GM12801 (cell line): ENCODE results near the gene ISCA1.

ENCODE experiments used
- TF ChIP-seq, protein P1 (sequence below): IDR thresholded peaks from one replicate; pipeline ENCODE4 v1.5.1; 2011; ENCODE audit warnings: control low read depth; ENCODE audit not compliant: insufficient read length; ENCODE audit errors: extremely low read depth

Gene ISCA1

DNA sequence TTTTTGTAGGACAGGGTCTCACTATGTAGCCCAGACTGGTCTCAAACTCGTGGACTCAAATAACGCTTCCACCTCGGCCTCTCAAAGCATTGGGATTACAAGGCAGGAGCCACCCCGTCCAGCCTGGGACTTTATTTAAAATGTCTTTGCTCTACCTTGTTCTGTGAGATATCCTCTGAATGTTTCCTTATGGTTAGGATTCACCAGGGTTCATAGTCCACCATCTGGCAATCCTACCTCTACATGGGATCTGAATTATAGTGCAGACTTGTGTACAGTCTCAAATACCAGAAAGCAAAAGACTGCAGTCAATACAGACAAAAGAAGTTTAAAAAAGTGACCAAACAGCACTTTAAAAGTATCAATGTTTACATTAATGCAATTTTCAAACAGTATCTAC lies 10.1 kb downstream of the ISCA1 start:
- TF ChIP-seq, protein P1, sequence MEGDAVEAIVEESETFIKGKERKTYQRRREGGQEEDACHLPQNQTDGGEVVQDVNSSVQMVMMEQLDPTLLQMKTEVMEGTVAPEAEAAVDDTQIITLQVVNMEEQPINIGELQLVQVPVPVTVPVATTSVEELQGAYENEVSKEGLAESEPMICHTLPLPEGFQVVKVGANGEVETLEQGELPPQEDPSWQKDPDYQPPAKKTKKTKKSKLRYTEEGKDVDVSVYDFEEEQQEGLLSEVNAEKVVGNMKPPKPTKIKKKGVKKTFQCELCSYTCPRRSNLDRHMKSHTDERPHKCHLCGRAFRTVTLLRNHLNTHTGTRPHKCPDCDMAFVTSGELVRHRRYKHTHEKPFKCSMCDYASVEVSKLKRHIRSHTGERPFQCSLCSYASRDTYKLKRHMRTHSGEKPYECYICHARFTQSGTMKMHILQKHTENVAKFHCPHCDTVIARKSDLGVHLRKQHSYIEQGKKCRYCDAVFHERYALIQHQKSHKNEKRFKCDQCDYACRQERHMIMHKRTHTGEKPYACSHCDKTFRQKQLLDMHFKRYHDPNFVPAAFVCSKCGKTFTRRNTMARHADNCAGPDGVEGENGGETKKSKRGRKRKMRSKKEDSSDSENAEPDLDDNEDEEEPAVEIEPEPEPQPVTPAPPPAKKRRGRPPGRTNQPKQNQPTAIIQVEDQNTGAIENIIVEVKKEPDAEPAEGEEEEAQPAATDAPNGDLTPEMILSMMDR: no peak

DNA sequence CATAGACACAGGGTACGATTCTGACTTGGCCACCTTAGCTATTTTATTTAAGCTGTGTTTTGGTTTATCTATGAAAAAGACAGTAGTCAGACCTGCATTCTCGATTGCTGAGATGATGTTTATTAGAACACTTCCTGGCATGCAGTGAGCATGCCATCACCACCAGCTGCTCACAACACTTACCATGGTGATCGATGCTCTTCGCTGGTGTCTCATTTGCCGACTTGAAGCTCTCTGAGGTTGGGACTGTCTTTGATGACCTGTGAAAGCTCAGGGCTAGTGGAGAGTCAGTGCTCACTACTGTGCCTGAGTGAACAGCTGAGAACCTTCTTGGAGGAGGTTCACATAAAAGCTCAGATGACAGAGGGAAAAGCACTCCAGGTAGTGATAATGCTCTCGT lies 18.5 kb downstream of the ISCA1 start:
- TF ChIP-seq, protein P1: no peak

DNA sequence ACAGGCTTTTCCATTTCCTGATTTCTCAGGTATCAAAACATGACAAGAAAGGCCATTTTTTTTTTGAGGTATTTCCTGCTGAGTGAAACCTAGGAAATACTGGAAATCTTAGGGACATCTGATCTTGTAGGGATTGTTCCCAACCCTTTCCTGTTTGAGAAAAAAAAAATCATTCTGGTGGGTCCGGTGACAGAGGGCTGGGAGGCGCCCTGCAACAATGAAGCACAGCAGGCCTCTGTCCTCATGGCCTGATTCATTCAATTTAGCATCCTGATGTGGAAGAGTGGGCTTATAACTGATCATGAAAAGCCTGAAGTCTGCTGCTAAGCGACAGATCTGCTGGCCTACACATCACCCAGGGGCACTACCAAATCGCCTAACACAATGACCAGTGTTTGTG lies 19.8 kb downstream of the ISCA1 start:
- TF ChIP-seq, protein P1: no peak

DNA sequence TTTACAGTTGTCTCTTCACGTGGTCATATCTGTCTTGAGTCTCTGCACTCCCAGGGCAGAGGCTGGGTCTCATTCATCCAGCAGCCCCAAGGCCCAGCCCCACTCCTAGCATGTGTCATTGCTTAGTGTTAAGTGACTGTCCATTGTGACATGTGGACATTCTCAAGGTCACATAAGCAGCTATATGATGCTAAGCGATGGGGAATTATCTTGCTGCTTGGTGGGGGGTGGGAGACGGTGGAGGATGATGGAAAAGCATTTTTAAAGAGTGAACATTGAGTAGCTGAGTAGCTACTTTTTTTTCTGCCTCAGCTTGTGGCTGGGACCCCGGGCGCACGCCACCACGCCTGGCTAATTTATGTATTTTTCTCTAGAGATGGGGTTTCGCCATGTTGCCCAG lies 22.8 kb downstream of the ISCA1 start, which contains the start of gene C9orf153:
Gene C9orf153 (minus strand): TSS at position 101 of the 400 bp plus-strand sequence. CDS start 30,054 bp downstream, outside the sequence.
- TF ChIP-seq, protein P1: no peak

DNA sequence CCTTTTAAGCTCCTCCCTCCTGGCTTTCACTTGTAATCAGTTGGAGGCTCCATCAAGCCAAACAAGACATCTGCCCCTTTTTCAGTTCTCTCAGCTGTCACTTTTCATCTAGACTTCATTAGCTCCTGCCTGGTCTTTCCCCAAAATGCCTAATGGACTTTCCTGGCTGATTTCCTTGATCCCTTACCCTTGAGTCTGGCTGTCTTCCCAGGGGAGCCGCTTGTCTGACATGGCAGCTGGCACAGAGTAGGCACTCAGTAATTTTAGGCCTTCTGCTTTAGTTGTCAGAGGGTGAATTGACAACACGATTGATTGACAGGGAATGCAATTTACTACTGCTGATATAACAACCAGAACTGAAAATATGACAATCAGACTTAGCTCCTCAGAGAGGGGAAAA lies 24.9 kb downstream of the ISCA1 start:
- TF ChIP-seq, protein P1: no peak

DNA sequence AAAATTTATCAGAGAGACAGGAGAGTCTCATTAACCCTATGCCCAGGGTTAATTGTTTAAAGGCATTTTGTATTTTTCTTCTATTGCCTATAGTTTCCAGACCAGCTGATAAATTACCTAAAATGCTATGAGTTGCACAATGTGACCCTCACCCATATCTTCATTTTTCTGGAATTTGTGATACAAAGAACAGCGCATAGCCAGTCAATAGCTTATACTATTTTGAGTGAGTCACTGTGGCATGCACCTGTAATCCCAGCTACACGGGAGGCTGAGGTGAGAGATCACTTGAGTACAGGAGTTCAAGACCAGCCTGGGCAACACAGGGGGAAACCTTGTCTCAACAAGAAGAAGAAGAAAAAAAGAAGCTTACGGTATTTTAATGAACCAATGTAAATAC lies 25.7 kb downstream of the ISCA1 start:
- TF ChIP-seq, protein P1: no peak

DNA sequence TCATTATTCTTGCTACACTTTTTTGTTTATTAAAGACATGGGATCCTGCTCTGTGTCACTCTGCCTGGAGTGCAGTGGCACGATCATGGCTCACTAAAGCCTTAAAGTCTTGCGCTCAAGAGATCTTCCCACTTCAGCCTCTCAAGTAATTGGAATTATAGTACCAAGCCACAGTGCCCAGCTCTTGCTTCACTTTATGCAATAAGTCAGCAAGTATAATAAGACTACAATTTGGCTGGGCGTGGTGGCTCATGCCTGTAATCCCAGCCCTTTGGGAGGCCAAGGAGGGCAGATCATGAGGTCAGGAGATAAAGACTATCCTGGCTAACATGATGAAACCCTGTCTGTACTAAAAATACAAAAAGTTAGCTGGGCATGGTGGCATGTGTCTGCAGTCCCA lies 28.8 kb downstream of the ISCA1 start:
- TF ChIP-seq, protein P1: no peak

DNA sequence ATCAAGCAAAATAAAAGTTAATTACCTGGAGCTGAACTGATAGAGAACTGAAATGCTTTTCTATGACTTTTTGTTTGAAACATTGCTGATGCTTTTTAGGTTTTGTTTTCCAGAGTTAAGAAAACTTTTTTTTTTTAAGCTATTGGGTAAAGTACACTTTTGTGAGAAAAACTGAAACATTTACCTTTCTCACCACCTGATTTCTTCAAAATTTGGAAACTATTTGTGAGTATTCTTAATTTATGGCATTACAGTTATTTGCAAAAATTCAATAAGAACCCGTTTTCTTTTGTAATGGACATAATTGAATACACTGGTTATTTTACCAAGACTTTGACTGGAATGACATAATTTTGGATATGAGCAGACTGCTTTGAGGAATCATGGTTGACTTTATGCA lies 29.5 kb downstream of the ISCA1 start:
- TF ChIP-seq, protein P1: no peak
